Mucosa of descending colon (tissue), 3 donors: Measurements from ENCODE around the gene PACRG. TPM values are rescaled to one million over a fixed set of nuclear protein-coding genes. Genes with fewer than 3 reads are reported as not detected.

Experiments used
- ATAC-seq: fragments of 200-7000 bp; cut with Tn5 transposase; one replicate; pipeline ENCODE4 v1.9.1; 2020; ENCODE audit warnings: mild to moderate bottlenecking, moderate library complexity
- DNase-seq, 3 donors: peaks; one replicate each; pipeline ENCODE4 v3.0.0-alpha.2; 2020
- H3K36me3 ChIP-seq: fragments of 200-600 bp; one replicate; pipeline ENCODE4 v1.8.0; 2021; ENCODE audit warnings: low read depth, mild to moderate bottlenecking
- H3K4me1 ChIP-seq: fragments of 200-600 bp; one replicate; pipeline ENCODE4 v1.8.0; 2021; ENCODE audit warnings: low read depth, mild to moderate bottlenecking
- H3K4me3 ChIP-seq: fragments of 200-600 bp; one replicate; pipeline ENCODE4 v1.8.0; 2021; ENCODE audit warnings: mild to moderate bottlenecking
- H3K9me3 ChIP-seq: fragments of 200-600 bp; one replicate; pipeline ENCODE4 v1.8.0; 2021; ENCODE audit warnings: mild to moderate bottlenecking
- intact Hi-C, 2 donors: fragments of 100-400 bp; cut with DNase I in 1 of 2; cut with micrococcal nuclease in 1 of 2; formaldehyde crosslinking; loops; one replicate each; pipeline versions ENCODE4 v1.11.0 to v1.11.1; 2022; cut with DNase I, micrococcal nuclease
- total RNA-seq, 3 donors: library from RNA; stranded (reverse); fragmentation: NEBNext Ultra II Directional in 2 of 3; extraction: Animal tissue kit (Norgen Biotek cat#: 25700) in 2 of 3; gene quantifications; one replicate each; pipeline versions ENCODE4 v1.2.1 to v1.2.4, GENCODE V29; 2021 to 2023
- TF ChIP-seq, protein P1 (sequence below): fragments of 200-600 bp; IDR thresholded peaks from one replicate; pipeline ENCODE4 v1.8.0; 2022; ENCODE audit warnings: antibody characterized with exemption, mild to moderate bottlenecking
- donor health status: DM: no; HTN: no; CAD: no; lungs with moderate emphysema.
- donor health status: DM: no; HTN: no; CAD: no.
- donor health status: DM: no; HTN: yes; CAD: no.

The PACRG gene
- total RNA-seq, 3 donors from 2014 or later: 1.1 to 1.5 (median 1.3) TPM

DNA sequence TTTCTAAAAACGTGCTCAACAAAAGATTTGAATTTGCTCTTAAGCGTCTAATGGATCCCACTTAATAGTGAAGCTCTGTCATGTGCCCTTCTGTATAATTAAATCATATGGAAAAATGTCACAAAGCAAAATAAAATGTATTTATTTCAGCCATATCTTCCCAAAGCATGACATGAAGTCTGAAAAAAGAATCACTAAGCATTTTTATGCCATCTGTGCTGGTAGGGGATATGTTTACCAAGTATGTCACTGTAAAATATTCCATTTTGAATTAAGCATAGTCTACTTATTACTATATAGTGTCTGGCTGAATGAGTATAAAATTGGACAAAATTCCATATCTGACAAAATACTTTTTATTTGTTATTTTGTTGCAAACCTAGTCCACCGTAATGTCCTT lies 438.7 kb downstream of the PACRG start:
- intact Hi-C loops: no loop called here
- TF ChIP-seq, protein P1, sequence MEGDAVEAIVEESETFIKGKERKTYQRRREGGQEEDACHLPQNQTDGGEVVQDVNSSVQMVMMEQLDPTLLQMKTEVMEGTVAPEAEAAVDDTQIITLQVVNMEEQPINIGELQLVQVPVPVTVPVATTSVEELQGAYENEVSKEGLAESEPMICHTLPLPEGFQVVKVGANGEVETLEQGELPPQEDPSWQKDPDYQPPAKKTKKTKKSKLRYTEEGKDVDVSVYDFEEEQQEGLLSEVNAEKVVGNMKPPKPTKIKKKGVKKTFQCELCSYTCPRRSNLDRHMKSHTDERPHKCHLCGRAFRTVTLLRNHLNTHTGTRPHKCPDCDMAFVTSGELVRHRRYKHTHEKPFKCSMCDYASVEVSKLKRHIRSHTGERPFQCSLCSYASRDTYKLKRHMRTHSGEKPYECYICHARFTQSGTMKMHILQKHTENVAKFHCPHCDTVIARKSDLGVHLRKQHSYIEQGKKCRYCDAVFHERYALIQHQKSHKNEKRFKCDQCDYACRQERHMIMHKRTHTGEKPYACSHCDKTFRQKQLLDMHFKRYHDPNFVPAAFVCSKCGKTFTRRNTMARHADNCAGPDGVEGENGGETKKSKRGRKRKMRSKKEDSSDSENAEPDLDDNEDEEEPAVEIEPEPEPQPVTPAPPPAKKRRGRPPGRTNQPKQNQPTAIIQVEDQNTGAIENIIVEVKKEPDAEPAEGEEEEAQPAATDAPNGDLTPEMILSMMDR: no peak
- no peak for ATAC-seq
- H3K36me3 ChIP-seq: no peaks in the 10 kb centered on the region
- H3K9me3 ChIP-seq: no peaks in the 10 kb centered on the region
- H3K4me3 ChIP-seq: no peak overlapping the region
- no peaks in the 10 kb centered on the region for H3K4me1 ChIP-seq
- no peak for DNase-seq

DNA sequence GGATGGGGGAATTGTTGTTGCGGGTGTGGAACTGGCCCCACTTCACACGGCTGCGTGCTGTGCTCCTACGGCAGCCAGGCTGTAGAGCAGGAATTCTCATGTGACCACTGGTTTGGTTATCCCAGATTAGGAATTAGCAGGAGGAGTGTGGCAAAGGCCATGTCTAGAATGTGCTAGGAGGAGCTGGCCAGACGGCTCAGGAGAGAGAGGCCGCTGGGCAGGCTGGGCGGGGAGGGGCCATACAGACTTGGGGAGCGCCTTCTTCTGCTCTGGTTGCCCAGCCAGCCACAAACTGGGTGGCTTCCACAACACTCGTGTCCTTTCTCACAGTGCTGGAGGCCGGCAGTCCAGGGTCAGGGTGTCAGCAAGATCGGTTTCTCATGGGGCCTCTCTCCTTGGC lies 441.7 kb downstream of the PACRG start:
- ATAC-seq (no peak), DNase-seq (no peak)
- H3K4me3 ChIP-seq: no peak overlapping the region
- no peaks in the 10 kb centered on the region for H3K4me1 ChIP-seq
- intact Hi-C loops: no loop called here
- H3K9me3 ChIP-seq: no peaks in the 10 kb centered on the region
- no peaks in the 10 kb centered on the region for H3K36me3 ChIP-seq
- TF ChIP-seq, protein P1: no peak

DNA sequence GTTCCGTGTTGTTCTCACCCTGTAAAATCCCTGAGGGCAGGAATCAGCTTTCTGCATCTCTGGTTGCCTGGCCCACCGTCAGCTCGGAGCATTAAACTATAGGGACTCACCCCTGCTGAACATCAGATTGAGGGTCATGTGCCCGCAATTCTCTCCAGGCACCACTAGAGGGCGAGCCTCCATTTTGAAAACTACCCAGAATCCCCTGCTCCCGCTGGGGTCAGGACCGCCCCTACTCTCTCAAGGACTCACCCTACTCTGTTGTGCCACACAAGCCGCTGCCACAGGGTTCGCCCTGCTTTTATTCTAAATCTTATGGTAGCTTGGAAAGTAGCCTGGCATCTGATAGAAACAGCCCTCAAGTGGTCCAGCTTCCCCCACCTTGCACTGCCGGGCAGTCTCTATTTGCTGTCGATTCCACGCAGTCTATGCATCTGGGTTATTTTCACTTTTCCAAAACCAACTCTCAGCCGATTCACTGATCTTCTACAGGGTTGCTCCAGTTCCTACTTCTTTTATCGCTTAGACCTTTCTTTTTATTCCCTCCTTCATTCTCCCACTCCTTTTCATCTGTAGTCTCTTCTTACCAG lies 442.6 kb downstream of the PACRG start:
- H3K36me3 ChIP-seq: no peaks in the 10 kb centered on the region
- no peaks in the 10 kb centered on the region for H3K4me1 ChIP-seq
- H3K9me3 ChIP-seq: no peaks in the 10 kb centered on the region
- no peak overlapping the region for H3K4me3 ChIP-seq
- DNase-seq (no peak), ATAC-seq (no peak)
- intact Hi-C loops: no loop called here
- TF ChIP-seq, protein P1: no peak

DNA sequence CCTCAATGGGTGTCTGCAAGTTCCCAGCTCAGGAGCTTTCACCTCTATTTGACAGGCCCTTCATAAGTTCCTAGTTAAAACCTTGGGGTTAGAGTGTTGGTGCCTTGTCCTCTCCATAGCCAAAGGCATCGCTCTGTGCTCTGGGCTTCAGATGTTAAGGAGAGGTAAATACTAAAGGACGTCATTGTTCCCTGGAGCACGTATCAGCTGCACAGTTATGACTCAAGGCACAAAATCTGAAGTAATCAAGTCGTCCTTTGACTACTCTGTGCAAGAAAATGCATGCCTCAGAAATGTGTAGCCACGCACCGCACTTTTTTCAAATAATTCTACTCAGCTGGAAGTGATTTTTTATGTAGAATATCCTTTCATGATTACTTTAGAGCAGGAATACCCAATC lies 446.0 kb downstream of the PACRG start:
- Histone ChIP-seq H3K4me1 (no peaks in the 10 kb centered on the region), H3K4me3 (no peak overlapping the region), H3K36me3 (no peaks in the 10 kb centered on the region), H3K9me3 (no peaks in the 10 kb centered on the region)
- TF ChIP-seq, protein P1: no peak
- intact Hi-C loops: no loop called here
- ATAC-seq (no peak), DNase-seq (no peak)

DNA sequence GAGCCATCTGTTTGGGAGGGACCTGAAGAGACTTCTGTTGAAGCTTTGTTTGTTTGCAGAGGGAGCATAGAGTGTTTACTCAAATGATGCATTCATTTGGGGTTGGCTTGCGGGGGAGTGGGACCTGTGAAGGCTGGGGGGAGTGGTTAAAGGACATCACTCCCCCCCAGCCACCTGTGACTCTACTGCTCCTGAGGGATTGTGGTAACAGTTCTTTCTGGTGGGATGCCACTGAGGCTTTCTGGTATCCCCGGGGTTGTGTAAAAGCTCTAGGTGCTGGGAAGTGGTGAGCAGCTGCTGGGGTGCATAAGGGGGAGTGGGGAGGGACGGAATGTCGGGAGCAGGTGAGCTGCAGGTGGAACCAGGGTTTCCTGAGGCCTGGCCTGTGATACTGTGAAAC lies 447.5 kb downstream of the PACRG start:
- Histone ChIP-seq H3K4me3 (no peak overlapping the region), H3K9me3 (no peaks in the 10 kb centered on the region), H3K36me3 (no peaks in the 10 kb centered on the region), H3K4me1 (no peaks in the 10 kb centered on the region)
- no peak for ATAC-seq
- TF ChIP-seq, protein P1: no peak
- intact Hi-C loops: no loop called here
- no peak for DNase-seq

DNA sequence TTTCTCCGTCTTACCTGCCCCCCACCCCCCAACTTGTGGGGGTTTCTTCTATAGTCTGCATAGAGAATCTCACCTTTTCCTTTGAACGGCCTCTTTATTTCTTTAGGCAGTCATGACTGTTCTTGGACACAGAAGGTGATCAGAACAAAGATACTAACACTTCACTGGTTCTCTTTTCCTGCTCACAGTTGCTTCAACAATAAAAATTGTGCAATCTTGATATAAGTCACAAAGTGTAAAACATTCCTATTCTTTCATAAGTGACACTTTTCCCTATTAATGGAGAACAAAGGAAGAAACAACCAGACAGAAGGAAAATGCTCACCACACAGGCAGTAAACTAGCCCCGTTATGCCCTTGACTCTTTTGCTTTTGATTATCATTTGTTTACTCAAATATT lies 448.3 kb downstream of the PACRG start:
- intact Hi-C loops: no loop called here
- DNase-seq (no peak), ATAC-seq (no peak)
- Histone ChIP-seq H3K9me3 (no peaks in the 10 kb centered on the region), H3K4me3 (no peak overlapping the region), H3K4me1 (no peaks in the 10 kb centered on the region), H3K36me3 (no peaks in the 10 kb centered on the region)
- TF ChIP-seq, protein P1: no peak
